ENCODE results near the gene DGUOK.

GRCh38 chr2:73961274-73961673 lies 34.6 kb downstream of the DGUOK start:
- TF ChIP-seq POLR2AphosphoS5 (IDR thresholded peaks at IDR 0.05), result no peak
- TF ChIP-seq CTCF (IDR thresholded peaks at IDR 0.05), result no peak
- TF ChIP-seq POLR2A (IDR thresholded peaks at IDR 0.05), result no peak

All from prostate gland (tissue), 2 donors.